Epithelial cell of proximal tubule (primary cell): ENCODE results near the gene CCDC187. TPM values are rescaled to one million over a fixed set of nuclear protein-coding genes. Genes with fewer than 3 reads are reported as not detected.
A peak's percentile ranks its signal among the peaks of the same experiment; 100 is the strongest.

ENCODE experiments used
- DNase-seq: peaks from one replicate; pipeline ENCODE4 v3.0.0-alpha.2; 2011; ENCODE audit warnings: low read depth
- H3K4me3 ChIP-seq: 2 replicates; pipeline ENCODE4 v1.5.1; 2011; ENCODE audit warnings: low read depth, mild to moderate bottlenecking, low read length
- total RNA-seq: library from RNA; depleted of rRNA; stranded (reverse); fragments of >200 nt; gene quantifications from 2 replicates; pipeline ENCODE4 v1.2.3, GENCODE V29; 2015
- TF ChIP-seq, protein P1 (sequence below): conservative IDR thresholded peaks from 2 replicates; pipeline ENCODE4 v1.5.1; 2012; ENCODE audit warnings: low read depth, mild to moderate bottlenecking, low read length

Gene CCDC187
- total RNA-seq, 1 donor from 2014 or later, result 0.75 TPM

DNA sequence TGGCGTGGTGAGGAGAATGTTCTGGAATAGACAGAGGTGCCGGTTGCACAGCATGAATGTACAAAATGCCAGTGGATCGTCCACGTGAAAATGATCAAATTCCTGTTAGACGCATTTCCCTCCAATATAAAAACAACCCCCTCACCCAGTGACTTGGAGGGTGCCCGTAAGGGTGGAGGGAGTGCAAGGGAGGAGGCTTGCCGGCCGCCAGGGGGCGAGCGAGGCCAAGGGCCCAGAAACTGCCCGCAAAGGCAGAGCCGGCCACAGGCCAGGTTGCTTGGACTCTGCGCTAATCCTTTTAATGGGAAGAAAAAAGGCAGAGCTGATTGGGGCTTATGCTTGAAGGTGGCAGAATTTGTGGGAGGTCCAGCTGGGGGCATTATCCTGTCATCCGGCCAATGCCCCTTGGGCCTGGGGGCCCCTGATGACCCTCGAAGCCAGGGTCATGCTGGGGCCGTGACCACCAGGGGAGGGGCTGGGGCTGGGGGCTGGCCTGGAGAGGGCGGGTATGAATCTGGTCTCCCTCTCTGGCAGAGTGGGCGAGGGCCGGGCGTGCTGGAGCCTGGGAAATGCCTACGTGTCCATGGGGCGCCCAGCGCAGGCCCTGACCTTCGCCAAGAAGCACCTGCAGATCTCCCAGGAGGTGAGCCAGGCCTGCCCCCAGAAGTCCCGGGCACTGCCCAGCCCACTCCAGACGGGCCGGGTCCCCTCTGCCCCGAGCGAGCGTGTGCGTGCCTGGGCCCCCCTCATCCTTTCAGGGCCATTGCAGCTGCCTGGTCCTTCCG, 35.5 kb upstream of the CCDC187 start:
- no peak overlapping the region for H3K4me3 ChIP-seq
- no peak for DNase-seq
- TF ChIP-seq, protein P1, sequence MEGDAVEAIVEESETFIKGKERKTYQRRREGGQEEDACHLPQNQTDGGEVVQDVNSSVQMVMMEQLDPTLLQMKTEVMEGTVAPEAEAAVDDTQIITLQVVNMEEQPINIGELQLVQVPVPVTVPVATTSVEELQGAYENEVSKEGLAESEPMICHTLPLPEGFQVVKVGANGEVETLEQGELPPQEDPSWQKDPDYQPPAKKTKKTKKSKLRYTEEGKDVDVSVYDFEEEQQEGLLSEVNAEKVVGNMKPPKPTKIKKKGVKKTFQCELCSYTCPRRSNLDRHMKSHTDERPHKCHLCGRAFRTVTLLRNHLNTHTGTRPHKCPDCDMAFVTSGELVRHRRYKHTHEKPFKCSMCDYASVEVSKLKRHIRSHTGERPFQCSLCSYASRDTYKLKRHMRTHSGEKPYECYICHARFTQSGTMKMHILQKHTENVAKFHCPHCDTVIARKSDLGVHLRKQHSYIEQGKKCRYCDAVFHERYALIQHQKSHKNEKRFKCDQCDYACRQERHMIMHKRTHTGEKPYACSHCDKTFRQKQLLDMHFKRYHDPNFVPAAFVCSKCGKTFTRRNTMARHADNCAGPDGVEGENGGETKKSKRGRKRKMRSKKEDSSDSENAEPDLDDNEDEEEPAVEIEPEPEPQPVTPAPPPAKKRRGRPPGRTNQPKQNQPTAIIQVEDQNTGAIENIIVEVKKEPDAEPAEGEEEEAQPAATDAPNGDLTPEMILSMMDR, result peak; percentile 96

DNA sequence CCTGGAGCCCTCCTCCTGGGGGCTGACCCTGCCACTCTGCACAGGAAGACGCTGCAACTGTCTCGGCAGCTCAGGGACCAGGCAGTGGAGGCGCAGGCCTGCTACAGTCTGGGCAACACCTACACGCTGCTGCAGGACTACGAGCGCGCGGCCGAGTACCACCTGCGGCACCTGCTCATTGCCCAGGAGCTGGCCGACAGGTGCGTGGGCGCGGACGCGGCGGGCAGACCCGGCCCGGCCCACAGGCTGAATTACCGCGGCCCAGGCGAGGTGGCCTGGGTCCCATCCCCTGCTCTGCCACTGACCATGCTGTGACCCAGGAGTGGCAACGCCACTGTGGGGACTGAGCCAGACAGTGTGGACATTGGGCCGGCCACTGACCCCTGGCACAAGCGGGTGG, 34.6 kb upstream of the CCDC187 start:
- no peak for DNase-seq
- no peak overlapping the region for H3K4me3 ChIP-seq
- TF ChIP-seq, protein P1, result no peak

DNA sequence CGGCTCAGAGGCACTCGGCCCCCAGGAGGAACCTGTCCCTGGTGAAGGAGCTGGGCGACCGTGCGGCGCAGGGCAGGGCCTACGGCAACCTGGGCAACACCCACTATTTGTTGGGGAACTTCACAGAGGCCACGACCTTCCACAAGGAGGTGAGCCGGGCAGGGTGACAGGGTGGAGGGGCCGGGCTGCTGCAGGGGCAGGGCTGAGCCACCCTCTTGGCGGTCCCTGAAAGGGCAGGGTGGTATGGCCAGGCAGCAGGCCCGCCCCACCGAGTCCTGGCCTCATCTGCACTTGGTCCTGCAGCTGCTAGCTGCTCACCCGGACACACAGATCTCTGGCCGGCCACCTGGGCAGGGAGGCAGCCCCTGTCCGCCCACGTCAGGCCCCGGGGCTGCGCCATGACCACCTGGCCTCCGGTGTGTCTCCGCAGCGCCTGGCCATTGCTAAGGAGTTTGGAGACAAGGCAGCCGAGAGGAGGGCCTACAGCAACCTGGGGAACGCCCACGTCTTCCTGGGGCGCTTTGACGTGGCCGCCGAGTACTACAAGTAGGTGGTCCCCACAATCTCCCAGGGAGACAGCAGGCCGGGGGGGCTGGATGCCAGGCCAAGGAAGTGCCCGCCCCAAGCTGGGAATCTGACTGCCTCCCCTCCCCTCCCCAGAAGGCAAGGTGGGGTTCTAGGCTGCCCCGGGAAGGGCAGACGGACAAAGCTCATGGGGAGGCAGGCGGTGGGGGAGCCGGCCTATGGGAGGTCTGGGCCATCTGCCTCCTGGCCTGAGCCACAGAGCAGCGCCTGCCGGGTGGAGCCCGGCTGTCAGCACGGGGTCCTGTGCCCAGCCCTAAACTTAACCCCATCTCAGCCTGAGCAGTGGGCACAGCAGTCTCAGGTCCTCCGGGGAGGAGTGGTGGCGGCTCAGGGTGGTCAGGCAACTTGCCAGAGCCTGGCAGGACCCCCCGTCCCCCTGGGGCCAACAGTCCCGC, 33.8 kb upstream of the CCDC187 start:
- H3K4me3 ChIP-seq, result no peak overlapping the region
- no peak for DNase-seq
- TF ChIP-seq, protein P1, result no peak

DNA sequence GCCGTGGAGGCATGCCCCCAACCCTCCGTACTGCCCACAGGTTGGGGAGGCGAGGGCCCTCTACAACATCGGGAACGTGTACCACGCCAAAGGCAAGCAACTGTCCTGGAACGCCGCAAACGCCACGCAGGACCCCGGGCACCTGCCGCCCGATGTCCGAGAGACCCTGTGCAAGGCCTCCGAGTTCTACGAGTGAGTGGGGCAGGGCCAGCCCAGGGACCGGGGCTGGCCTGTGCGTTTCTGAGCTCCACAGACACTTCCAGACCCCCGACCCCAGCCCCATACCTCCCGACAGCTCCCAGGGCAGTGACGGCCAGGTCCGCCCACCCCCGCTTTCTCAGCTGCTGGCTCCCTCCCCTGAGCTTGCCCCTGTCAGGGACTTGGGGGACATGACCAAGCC, 33.0 kb upstream of the CCDC187 start:
- H3K4me3 ChIP-seq, result no peak overlapping the region
- TF ChIP-seq, protein P1, result no peak
- no peak for DNase-seq

DNA sequence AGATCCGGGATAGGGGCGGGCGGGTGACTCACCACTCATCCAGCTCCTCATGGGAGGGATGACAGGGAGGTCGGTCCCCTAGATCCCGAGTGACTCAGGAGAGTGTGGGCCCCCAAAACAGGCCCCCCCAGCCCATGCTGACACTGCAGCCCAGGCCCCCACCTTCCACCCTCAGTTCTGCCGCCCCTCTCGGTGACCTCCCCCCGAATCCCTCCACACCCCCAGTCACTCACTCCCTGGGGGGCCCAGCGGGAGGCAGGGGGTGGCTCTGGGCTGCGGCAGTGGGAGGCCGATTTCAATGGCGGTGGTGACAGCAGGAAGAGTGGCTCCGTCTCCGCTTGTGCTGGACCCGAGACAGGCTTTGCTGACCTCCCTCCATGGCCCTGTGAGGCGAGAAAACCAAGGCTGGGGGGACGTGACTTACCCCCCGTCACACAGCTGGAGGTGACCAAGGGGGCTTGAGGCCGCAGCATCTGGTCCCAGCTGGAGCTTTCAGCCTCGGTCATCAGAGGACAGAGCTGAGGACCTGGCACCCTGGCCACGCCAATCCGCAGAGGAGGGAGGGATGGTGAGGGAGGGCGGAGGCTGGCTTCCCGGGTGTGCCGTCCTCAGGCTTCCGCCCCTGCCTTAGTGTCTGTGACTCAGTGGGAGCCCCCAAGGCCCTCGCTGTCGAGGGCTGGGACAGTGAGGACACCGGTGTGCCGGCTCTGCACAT, 32.4 kb upstream of the CCDC187 start:
- TF ChIP-seq, protein P1, result no peak
- DNase-seq, result no peak
- H3K4me3 ChIP-seq, result no peak overlapping the region

DNA sequence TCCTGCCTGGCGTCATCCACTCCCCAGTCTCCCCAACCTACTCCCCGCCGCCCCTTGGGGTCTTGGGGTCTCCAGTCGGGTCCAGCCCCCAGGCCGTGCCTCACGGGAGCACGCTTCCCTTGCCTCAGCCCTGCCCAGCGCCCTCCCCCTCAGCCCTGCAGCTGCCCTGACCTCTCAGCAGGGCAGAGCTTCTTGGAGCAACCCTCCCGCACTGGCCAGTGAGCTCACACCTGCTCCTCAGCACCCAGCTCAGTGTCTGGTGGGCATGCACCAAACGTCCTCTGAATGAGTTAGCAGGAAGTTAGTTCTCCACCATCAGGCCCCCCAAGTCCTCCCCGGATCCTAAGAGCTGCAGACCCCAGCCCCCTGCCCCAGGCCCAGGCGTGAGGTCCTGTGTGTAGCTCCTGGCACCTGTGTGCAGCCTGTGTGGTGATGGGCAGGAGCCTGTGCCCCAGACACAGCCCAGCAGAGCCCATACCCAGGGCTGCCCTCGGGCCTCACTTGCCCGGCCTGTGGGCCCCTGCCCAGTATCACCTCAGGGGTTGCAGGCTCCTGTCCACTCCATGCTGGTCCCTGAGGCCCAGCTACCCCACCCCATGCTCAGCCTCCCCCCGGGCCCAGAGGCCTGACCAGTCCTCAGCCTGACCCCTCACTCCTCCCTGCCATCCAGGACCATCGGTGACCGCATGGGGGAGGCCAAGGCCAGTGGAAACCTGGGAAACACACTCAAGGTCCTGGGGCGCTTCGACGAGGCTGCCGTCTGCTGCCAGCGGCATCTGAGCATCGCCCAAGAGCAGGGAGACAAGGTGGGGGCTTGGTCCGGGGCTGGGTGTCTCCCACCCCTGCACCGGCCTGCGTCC, 31.6 kb upstream of the CCDC187 start:
- no peak for DNase-seq
- TF ChIP-seq, protein P1, result no peak
- H3K4me3 ChIP-seq, result no peak overlapping the region
